ENCODE data around the gene SMYD2.

DNA sequence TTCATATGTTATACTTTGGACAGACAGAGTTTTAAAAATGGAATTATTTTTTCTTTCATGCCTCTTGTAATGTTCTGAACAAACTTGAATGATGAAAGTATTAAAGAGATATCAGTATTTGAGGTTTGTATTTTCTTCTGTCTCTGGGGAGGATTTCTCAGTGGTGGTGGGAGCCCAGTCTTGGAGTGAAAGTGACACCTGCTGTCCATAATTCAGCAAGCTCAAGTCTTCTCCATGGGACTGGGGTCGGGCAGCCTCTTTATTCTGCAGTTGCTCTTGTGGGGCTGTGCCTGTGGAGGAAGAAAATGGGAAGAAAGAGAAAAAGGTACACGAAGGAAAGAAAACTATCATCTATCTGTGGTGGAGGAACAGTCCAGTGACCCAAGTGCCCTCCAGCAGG, 56.1 kb downstream of the SMYD2 start:
- TF ChIP-seq CTCF (IDR thresholded peaks at IDR 0.05) (no peak), POLR2A (IDR thresholded peaks at IDR 0.05) (no peak)

Data from body of pancreas (tissue), 4 donors.